HUDEP-2 (cell line): ENCODE results near the gene CNTFR.

Experiments used
- DNase-seq, 76 experiments: peaks; one replicate each; lab custom pipeline; 2025; ENCODE audit not compliant: unreplicated experiment in 76 of 76; lab: John Stamatoyannopoulos, UW

The CNTFR gene

GRCh38 chr9:34591248-34591916, 1.9 kb upstream of the CNTFR start:
- DNase-seq: peak in 60 of 76 experiments; percentile 5 to 81 (median 54)

DNA sequence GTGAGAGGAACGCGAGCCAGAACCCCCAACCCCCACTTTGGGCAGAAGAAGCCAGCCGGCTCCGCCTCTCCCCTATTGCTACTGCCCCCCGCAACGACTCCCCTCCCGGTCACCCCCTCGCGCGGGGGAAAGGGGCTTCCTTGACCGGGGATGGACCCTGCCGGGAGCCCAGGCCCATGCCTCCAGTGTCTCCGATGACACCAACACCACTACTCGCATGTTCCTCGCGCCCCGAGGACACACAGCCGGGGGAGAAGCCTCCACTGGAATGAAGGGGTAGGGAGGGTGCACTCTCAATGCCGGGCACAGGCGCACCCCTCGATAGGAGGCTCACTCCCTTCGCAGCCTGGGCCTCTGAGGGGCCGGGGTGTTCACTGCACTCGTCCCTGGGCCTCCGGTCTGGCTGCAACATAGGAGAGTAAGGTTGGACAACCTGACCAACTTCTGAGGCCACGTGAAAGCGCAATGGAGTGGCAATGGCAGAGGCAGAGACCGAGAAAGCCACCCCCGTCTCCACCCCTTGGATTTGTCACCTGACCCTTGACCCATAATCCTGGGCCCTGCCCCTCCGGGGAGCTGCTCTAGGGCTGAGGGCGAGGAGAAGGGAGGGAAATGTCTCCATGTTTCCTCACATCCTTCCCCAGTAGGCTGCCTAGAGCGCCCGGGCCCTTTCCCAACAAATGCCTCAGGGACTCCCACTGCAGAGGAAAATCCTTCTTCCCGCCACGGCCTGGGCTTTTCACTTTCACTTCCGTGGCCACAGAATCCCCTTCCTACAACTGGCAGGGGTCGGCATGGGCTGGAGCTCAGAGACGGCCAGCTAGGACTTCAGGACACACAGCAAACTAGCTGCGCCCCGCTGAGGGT, 1.1 kb upstream of the CNTFR start:
- peak in 9 of 76 experiments; percentile 6 to 34 (median 9) for DNase-seq

DNA sequence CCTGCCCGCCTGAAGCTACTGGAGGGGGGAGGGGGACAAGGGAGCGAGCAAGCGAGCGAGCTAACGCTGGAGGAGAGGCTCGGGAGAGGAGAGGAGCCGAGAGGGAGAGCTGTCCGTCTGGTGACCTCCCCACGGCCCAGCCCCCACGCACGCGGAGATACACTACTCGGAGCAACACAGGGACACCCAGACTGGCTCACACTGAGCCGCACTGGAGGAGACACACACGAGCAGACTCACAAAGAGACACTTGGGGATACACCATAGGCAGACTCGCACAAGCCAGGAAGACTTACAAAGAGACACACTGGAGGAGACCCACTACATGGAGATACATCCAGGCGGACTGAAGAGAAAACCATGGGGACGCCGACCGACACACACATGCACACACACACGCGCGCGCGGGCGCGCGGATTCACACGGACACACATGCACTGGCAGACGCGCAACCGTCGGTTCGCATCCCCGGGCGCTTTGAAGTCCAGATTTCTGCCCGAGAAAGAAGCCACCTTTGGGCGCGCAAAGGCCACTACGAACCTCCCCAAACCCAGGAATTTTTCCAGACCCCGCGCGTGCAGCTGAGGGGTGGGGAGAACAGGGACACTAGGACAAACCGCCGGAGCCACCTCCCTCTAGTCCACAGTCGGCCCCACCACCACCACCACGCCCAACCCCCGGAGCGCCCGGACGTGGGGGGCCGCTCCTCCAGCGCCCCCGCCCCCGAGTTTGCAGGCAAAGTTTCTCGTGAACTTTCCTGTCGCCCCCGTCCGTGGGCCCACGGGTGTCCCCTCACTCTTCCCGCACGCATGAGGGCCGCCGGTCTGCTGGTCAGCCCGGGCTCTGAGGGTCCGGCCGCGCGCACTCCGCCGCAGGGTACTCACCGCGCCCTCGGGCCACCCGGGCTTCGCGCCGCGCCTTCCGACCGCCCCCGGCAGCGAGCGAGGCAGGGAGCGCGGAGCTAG, 571 bp downstream of the CNTFR start:
- DNase-seq: no peak

DNA sequence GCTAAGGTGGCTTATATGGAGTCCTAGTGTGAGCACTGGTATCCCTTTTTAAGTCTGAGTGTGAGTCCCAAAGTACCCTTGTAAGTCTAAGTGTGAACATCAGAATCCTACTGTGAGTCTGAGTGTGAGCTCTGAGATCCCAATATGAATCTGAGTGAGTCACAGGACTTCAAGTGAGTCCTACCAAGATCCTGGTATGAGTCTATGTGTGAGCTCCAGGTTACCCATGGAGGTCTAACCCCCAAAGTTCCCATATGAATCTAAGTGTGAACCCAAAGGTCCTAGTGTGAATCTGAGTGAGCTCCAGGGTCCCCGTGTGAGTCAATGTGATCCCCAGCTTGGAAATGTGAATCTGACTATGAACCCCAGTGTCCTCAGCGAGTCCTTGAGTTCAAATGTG, 2.3 kb downstream of the CNTFR start:
- no peak for DNase-seq

DNA sequence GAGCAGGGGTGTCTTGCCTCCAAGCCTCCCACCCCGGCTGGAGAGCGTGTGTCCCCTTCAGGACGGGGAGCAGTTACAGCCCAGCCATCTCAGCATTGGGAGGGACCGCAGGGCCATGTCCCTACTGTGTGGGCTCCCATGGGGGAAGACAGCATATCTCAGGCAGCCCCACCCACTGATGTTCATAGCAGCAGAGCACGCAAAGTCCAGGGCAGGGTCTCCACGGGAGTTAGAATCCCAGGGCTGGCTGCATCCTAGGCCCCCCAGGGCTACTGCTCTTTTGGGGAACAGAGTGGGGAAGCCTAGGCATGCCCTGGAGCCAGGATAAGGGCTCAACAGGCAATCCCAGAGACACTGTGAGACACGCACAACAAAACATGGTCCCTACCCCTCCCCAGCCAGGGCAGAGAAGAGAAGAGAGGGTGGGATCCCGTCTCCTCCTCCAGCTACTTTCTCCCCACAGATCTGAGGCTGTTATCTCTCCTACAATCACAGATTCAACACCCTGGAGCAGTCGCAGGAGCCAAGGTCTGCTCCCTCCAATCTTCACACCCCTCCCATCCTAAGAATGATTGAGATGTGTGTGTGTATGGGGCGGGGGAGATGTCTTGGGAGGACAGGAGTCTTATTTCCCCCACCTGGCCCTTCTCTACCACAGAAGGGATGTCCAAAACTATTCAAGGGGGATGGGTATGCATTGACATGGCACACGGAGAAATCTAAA, 3.4 kb downstream of the CNTFR start:
- DNase-seq: no peak

DNA sequence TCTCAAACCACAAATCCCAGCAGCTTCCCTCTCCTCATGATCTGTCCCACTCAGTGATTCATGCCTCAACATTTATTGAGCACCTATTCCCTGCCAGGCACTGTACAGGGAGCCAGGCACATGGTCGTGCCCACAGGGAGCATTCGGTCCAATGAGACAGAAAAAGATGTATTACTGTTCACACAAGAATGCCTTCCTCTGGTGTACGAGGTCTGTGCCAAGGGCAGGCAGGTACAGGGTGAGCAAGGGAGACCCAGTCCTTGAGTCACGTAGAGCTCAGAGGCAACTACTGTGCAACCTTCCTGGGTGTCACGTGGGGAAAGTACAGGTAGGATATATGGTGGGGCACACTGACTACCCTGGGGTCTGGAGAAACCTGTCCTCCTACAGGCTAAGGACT, 4.6 kb downstream of the CNTFR start:
- no peak for DNase-seq

DNA sequence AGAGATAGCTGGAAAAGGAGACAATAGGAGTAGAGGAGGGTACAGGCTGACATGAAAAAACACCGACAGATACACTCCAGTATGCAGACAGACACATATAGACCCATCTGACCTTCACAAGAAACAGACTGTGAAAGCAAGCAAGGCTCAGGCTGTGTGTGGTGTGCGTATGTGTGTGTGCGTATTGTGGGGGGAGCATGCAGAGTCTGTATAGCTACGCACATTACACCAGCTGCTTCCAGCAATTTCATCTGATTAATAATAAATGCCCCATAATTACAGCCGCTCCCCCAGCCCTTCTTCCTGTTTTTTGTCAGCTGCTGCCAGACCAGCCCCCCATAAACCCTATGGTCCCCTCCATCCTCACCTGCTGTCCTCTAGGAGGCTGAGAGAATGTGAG, 6.7 kb downstream of the CNTFR start:
- no peak for DNase-seq

GRCh38 chr9:34581318-34581717, 8.2 kb downstream of the CNTFR start:
- DNase-seq: no peak

DNA sequence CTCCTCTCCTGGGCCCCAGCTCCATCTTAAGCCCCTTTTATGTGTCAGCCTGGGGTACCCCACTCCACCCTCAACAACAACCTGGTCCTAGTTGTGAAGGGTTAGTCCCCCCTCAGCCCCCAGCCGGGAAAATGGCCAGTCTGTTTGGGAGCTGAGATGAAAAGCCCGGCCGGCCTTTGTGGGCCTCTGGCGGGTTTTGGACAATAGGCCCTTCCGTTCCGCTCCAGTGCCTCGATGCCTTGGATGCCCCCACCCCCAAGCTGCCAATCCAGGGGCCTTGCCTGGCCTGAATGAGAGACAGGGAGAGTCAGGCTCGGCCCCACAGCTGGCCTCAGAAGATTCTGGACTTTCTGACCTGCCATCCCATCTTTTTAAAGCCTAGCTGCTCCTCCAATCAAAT, 9.2 kb downstream of the CNTFR start:
- DNase-seq: no peak

DNA sequence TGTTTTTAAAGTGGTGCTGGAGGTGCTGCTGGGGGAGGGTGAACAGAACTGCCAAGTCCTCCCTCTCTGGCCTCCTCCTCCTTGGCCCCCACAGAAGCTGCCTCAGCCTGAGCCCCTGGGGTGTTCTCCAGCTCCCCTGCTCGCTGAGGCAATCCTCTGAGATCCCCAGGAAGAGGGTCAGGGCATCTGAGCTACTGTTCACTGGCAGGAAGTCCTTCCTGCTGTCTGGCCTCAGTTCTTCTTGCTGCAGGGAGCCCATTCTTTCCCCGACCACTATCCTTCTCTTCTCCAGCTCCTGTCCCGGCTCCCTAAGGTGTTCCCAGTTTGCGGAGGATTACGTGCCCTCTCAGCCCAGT, 9.7 kb downstream of the CNTFR start:
- DNase-seq: no peak

DNA sequence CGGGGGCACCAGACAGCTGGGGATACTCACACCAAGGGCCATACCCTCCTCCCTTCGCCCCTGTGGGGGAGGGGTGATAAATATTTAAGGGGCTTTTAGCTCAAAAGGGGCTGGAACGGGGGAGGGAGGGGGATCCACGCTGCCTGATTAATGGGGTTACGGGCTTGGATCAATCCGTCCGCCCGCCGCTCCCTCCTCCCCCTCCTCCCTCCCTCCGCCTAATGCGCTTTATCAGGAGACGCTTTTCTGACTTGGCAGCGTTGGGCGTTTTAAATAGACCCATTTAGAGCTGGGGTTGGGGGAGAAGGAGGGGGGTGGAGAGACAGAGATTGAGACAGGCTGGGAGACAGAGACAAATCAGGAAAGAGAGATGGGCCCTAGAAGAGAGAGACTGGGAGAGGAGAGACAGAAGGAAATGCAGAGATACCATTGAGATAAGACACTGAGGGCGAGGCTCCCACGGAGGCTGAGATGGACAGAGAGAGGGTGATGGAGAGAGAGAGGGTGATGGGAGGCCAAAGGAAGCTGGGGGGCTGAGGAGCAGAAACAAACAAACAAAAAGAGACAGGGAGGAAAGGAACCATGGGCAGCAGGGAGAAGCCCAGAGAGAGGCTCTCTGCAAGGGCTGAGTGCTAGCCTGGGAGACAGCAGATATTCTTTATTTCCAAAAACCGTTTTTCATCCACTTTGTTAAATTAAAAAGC, 10.3 kb downstream of the CNTFR start:
- DNase-seq: peak in 1 of 76 experiments; percentile 5

DNA sequence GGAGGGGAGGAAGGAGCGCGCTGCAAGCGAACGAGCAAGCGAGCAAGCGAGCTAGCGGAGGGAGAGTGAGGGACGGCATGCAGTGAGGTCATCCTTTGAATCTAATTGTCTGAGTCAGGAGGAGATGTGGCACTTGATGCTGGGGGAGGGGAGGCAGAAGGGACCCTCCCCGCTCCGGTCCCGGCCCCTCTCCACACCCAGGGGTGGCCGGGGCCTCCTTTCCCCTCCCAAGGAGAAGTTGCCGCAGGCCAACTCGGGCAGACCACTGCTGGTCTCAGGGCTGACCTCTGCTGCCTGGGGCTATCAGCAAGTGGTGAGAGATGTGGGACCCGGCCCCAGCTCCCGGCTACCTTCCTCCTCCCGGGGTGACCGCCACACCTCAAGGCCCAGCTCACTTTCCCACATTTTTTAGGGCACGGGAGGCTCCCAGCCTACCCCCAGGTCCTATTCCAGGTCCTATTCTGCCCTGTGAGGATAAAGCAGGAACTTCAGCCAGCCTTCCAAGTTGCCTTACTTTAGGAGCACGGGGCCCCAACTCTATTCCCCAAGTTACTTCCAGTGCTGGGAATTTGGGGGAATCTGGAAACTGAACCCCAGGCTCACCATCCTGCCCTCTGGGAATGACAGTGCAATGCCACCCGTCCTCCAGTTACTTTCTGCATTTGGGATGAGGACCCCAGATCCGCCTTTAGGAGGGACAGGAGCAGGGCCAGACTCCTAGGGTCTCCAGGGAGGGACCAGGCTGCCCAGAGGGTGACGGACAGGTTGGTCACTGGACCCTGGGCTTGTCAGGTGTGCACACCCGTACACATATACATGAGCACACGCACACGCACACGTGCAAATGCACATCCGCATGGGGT, 11.1 kb downstream of the CNTFR start:
- no peak for DNase-seq

DNA sequence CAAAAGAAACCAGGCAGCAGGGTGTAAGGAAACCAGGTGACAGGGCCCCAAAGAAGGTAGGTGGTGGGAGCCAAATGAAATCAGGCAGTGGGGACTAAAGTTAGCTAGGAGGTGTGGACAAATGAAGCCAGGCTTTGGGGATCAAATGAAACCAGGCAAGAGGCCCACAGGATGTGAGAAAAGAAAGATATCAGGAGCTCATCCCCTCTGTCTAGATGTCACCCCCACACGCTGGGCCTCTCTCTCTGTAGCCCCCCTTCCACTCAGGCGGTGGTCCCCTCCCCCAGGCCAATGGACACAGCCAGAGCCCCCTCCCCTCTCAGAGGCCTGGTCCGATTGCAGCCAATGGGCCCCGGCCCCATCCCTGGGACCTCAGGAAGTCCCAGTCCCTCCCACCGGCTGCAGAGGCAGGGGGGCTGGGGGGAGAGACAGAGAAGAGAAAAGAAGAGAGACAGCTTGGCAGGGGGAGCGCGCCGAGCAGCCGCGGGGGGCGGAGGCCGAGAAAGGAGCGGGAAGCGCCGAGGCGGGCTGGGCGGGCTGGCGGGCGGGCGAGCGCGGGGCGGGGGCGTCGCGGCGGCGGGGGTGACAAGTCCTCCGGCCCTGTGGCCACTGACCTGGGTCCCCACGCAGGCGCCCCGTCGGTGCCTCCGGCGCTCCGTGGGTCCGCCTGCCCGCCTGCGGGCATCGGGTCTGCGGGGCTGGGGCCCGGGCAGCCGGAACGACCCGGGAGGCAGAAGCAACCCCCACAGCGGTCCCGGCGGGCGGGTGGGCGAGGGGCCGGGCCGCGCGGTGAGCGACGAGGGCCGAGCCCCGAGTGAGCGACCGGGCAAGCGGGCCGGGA, 11.9 kb downstream of the CNTFR start:
- no peak for DNase-seq

- no peak for DNase-seq
Measured at GRCh38 chr9:34576597-34577399, 12.7 kb downstream of the CNTFR start.

- no peak for DNase-seq
Measured at GRCh38 chr9:34575862-34576596, 13.5 kb downstream of the CNTFR start.

DNA sequence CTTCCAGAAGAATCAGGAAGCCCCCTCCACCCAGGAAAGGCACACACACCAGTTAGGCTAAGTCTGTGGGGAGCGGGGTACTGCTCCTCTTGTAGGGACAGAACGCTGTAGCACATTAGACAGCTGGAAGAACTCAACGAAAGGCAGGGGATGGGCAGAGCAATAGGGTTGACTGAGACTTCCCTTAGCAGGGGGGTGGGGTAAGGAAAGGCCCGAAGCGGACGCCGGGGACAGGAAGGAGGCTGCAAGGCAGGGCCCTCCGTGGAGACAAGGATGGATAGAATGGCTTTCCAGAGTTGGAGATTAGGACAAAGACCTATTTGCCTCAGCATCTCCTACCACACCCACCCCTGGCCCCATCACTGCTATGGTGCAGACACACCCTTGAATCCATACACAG, 14.3 kb downstream of the CNTFR start:
- no peak for DNase-seq

- DNase-seq: no peak
Measured at GRCh38 chr9:34574571-34574970, 15.0 kb downstream of the CNTFR start.
